AG09319 (cell line): Measurements from ENCODE around the gene CERS1.

Experiments
- DNase-seq: peaks from one replicate; pipeline ENCODE4 v3.0.0-alpha.2; 2010; ENCODE audit warnings: low read depth; ENCODE audit errors: extremely low read depth
- CTCF ChIP-seq: IDR thresholded peaks from 2 replicates; pipeline ENCODE4 v1.5.1; 2011; ENCODE audit warnings: low read depth, mild to moderate bottlenecking, inconsistent platforms, low read length, moderate library complexity

The CERS1 gene

DNA sequence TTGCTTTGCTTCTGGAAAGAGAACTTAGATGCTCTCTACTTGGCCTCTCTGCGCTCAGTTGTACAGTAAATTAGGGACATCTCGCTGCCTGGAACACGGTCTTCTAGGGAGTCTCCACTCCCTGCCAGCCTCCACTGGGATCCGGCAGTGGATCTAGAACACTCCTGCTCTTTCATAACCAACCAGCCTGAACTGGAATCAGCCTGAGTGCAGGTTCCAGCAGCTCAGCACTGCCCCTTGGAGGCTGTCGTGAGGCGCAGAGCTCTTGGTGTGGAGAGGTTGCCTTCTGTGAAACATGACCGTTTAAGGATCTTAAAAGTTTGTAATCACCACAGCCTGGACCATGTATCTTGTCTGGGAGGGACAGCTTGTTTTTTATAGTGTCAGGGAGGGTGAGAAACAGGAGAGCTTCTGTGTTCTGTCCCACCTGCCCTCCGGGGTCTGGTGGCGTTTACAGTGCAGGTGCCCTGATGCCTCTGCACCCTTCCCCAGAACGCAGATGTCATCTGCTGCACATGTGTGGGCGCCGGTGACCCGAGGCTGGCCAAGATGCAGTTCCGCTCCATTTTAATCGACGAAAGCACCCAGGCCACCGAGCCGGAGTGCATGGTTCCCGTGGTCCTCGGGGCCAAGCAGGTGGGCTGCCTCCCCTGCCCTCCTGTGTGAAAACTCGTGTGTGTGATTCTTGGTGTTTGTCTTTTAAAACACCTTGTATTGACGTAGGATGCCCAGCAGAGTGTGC lies 39.4 kb downstream of the CERS1 start:
- TF ChIP-seq CTCF: peak; percentile 53

GRCh38 chr19:18855647-18856384 lies 40.1 kb downstream of the CERS1 start:
- no peak for TF ChIP-seq CTCF
- DNase-seq: no peak

More for the DNA sequence above, 39.4 kb downstream of the CERS1 start:
- DNase-seq: no peak

- DNase-seq: no peak
- no peak for TF ChIP-seq CTCF
These were observed 41.0 kb downstream of the CERS1 start for GRCh38 chr19:18854982-18855381.

DNA sequence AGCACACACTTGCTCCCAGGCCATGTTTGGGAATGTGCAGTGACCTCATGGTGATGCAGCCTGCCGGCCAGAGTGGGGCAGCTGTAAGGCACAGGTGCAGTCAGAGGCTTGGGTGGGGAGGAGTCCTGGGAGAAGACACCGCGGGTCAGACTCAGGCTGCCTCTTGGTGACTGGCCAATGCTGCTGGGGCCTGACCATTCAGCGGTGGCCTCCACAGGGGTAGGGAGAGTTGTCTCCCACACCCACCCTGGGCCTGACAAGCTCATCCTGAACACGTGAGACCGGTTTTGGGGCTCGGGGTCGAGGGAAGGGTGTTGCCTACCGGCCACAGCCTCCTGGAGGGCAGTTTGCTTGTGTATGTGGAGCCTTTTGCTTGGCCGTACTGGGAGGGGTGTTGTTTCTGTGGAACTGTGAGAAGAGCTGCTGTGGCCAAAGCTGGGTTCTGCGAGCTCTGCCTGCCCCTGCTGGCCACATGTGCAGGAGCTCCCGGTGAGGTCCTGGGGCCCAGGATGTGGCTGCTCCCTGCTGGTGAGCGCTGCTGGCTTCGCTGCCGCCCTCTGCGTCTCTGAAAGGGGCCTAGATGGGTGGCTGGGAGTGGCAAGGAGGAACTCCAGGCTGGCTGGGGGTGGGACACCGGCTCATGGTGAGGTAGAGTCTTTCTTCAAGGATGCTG lies 42.1 kb downstream of the CERS1 start:
- no peak for TF ChIP-seq CTCF
- DNase-seq: no peak

DNA sequence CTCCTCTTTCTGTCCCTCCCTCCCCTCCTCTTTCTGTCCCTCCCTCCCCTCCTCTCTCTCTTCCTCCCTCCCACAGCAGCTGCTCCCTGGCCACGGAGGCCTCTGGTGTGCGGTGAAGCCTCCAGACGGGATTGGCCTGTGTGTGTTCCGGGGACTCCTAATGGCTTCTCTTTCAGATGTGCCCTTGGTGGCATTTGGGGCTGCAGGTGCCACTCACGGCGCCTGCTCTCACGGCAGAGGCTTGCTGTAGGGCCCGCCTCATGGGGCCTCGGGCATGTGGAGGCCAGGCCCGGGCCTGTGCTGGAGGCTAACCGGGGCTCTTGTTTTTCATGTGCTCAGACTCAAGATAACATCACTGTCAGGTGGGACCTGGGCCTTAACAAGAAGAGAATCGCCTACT lies 43.3 kb downstream of the CERS1 start:
- DNase-seq: no peak
- TF ChIP-seq CTCF: no peak

DNA sequence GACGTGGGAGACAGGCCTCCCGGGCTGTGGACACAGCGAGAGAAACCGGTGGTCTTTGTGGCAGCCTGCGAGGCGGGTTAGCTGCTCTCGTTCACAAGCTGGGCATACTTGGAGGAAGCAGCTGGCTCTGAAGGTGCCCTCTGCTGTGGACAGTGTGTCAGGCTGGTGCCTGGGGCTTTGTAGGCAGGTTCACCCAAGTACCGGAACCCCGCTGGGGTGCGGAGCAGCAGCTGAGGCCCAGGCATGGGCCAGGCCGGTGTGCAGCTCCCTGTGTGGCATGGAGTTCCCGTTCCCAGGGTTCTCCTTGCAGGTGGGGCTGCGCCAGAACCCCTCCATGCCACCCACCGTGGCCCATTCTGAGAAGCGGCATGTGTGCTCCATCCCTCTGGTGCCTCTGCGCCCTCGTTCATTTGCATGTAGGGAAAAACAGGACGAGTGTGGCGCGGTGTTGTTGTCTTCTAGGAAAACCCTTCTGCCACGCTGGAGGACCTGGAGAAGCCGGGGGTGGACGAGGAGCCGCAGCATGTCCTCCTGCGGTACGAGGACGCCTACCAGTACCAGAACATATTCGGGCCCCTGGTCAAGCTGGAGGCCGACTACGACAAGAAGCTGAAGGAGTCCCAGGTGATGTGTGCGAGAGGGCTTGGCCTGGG lies 44.2 kb downstream of the CERS1 start:
- no peak for TF ChIP-seq CTCF
- no peak for DNase-seq
